Measurements from ENCODE around the gene IFT122.

DNA sequence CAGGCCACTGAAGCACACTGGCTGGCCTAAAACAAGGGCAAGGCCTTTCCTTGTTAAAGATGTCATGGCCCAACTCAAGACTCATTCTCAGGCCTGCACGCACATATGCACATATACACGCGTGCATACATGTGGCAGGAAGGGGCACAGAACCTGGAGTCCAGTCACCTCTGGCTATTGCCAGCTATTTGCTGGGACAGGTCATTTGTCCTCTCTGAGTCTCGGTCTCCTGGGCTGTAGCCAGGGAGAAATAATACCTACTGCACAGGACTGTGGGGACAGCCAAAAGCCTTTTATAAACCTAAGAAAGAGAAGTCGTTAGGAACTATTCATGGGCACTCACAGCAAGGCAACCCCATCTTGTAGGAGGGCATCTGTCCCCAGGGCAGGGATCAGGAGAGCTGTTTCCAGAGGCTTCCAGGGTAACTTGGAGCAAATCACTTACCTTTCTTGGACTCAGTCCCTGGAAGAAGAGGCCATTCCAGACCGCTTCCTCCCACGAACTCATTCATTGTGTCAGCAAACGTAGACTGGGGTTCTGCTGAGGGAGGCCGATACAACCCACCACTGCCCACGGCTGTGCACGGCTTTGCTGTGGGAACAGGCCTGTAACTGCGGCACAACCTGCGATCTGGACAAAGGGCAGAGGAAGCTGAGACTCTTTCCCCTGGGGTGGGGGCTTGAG is 47.3 kb downstream of the IFT122 start:
- TF ChIP-seq, protein P1, sequence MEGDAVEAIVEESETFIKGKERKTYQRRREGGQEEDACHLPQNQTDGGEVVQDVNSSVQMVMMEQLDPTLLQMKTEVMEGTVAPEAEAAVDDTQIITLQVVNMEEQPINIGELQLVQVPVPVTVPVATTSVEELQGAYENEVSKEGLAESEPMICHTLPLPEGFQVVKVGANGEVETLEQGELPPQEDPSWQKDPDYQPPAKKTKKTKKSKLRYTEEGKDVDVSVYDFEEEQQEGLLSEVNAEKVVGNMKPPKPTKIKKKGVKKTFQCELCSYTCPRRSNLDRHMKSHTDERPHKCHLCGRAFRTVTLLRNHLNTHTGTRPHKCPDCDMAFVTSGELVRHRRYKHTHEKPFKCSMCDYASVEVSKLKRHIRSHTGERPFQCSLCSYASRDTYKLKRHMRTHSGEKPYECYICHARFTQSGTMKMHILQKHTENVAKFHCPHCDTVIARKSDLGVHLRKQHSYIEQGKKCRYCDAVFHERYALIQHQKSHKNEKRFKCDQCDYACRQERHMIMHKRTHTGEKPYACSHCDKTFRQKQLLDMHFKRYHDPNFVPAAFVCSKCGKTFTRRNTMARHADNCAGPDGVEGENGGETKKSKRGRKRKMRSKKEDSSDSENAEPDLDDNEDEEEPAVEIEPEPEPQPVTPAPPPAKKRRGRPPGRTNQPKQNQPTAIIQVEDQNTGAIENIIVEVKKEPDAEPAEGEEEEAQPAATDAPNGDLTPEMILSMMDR (IDR thresholded peaks at IDR 0.05), result no peak
- no peak for TF ChIP-seq POLR2A (IDR thresholded peaks at IDR 0.05)

All from tibial nerve (tissue), 3 donors.